ENCODE measurements around the gene RPGRIP1.
"Not testable (repeated sequence)": the region's sequence is repeated elsewhere in the genome, so short reads cannot be mapped to it uniquely, and the experiment has no call there.

The RPGRIP1 gene

DNA sequence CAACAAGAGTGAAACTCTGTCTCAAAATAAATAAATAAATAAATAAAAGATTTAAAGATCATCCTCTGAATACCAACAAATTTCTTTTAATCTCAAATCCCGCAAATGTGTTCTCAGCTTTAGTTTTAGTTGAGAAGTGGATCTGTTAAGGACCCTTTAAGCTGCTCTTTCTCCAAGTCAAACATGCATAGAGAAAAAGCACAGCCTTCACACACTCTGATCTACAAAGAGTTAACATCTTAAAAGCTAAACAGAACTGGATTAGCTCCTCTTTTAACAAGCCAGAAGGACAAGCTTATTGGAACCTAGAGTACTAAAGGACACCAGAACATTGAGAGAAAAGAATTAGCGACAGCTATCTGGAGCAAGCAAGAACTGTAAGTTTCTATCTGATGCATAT lies at the start of gene RPGRIP1:
Gene RPGRIP1 (plus strand): TSS at position 301 of the 400 bp plus-strand sequence. CDS start 7,894 bp downstream, outside the sequence.
- no peak for DNase-seq (ENCODE audit: low read depth)

DNA sequence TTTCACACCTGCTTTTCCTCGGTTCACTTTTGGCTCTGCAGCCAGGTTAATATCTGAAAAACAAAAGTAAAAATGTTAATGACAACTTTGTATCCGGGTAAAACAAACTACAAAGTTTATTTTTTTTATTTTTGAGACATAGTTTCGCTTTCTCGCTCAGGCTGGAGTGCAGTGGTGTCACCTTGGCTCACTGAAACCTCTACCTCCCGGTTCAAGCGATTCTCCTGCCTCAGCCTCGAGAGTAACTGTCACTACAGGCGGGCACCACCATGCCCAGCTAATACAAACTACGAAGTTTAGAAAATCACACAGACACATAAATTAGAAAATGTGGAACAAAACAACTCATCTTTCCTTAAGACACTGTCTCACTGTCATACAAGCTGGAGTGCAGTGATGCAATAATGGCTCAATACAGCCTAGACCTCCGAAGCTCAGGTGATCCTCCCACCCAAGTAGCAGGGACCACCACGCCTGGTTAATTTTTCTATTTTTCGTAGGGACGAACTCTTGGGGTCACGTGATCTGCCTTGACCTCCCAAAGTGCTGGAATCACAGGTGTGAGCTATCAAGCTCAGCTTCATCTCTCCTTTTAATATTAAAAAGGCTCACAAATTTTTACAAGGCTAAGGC lies 48.7 kb upstream of the RPGRIP1 start:
- DNase-seq (ENCODE audit: low read depth): no peak

GRCh38 chr14:21233457-21234076 lies 46.3 kb upstream of the RPGRIP1 start:
- DNase-seq (ENCODE audit: low read depth): no peak

DNA sequence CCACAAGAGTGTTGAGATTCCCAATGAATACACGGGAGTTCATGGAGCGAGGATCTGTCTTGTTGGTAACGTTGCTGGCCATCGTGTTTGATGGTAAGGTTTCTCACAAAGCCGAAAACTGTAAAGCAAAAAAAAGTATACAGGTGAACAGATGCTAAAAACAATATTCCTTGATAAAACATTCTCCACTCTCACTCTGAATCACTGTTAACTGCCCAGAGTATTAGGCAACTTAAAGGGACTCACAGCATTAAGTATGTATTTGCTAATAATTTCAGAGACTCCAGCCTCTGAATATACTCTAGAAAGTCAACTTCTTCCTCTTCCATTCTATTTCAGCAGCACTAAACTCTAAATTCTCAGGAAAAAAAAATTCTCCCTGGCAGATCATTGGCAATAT lies 45.8 kb upstream of the RPGRIP1 start:
- DNase-seq (ENCODE audit: low read depth): no peak

GRCh38 chr14:21236948-21237797 lies 42.7 kb upstream of the RPGRIP1 start:
- no peak for DNase-seq (ENCODE audit: low read depth)

GRCh38 chr14:21238823-21239518 lies 40.9 kb upstream of the RPGRIP1 start:
- DNase-seq (ENCODE audit: low read depth): no peak

GRCh38 chr14:21240417-21240816 lies 39.5 kb upstream of the RPGRIP1 start:
- DNase-seq (ENCODE audit: low read depth): no peak

DNA sequence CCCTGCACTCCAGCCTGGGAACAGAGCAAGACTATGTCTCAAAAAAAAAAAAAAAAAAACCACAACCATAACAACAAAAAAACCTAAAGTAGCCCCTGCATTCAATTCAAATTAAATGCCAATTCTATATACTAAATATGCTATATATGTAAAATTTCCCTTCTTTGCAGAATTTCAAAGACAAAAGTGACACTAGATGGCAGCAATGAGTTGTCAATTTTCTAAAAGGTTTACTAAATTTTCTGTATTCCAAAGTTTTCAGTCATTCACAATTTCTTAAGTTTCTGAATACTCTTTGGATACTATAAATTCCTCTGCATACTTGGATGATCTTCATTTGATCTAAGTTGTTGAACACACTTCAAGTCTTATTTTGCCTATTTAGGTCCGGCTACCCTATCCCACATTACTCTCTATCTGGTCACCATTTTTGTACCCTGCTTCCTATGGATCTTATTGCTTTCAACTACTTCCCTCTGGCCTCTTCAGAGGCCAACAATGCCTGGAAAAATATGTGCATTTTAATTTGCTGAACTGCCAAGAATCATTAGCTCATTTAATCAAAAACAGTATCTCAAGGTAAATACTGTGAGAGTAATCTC lies 38.6 kb upstream of the RPGRIP1 start:
- no peak for DNase-seq (ENCODE audit: low read depth)

DNA sequence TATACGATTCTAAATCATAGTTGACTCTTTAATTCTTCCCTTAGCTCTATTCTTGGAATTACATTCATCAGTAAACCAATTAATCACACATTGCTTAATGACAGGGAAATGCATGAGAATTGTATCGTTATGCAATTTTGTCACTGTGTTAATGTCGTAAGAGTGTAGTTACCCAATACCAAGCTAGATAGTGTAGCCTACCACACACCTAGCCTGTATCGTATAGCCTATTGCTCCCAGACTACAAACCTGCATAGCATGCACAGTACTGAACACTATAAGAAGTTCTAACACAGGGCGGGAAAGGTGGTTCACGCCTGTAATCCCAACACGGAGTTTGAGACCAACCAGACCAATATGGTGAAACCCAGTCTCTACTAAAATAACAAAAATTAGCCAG lies 35.3 kb upstream of the RPGRIP1 start:
- no peak for DNase-seq (ENCODE audit: low read depth)

DNA sequence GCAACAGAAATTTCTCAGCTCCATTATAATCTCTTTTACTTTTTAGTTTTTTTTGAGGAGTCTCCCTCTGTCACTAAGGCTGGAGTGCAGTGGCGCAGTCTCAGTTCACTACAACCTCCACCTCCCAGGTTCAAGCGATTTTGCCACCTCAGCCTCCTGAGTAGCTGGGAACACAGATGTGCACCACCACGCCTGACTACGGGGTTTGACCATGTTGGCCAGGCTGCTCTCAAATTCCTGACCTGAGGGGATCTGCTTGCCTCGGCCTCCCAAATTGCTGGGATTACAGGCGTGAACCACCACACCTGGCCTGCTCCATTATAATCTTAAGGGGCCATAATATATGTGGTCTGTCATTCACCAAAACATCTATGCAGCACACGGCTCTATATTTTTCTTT lies 34.1 kb upstream of the RPGRIP1 start:
- no peak for DNase-seq (ENCODE audit: low read depth)

DNA sequence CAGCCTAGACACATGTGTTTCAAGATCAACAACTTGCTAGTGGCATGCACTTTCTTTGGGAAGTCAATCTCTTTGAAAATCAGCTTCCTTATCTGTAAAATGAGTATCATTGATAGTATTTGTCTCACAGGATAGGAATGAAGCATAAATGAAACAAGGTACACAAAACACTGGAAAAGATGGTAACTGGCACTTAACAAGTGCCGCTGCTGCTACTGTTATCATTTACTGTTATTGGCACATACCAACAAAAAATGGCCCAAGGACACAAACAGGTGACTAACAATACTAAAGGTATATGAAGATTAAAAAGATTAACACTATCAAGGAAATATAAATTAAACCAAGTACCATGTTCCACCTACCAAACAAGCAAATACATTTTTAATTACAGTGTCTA lies 31.5 kb upstream of the RPGRIP1 start:
- DNase-seq (ENCODE audit: low read depth): no peak

- DNase-seq (ENCODE audit: low read depth): no peak
Observed at GRCh38 chr14:21248739-21249411, 31.0 kb upstream of the RPGRIP1 start.

DNA sequence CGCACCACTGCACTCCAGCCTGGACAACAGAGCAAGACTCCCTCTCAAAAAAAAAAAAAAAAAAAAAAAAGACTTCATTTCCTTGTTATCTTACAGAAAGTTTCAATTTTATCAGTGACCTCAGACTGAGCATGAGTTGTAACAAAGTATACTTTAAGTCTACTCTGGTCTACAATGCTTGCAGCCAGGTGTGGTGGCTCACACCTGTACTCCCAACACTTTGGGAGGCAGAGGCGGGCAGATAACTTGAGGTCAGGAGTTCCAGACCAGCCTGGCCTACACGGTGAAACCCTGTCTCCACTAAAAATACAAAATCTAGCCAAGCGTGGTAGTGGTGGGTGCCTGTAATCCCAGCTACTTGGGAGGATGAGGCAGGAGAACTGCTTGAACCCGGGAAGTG lies 28.7 kb upstream of the RPGRIP1 start:
- no peak for DNase-seq (ENCODE audit: low read depth)

DNA sequence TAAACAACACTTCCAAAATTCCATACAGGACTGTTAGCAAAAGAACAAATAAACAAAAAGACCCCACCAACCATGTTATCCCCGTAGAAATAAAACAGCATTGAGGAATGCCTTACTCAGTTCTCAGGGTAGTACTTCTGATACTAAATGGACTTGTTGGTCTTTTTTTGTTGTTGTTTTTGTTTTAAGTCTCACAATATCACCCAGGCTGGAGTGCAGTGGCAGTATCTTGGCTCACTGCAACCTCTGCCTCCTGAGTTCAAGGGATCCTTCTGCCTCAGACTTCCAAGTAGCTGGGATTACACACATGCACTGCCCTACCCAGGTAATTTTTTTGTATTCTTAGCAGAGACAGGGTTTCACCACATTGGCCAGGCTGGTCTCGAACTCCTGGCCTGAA lies 27.7 kb upstream of the RPGRIP1 start:
- DNase-seq (ENCODE audit: low read depth): no peak

GRCh38 chr14:21255385-21256101 lies 24.3 kb upstream of the RPGRIP1 start:
- no peak for DNase-seq (ENCODE audit: low read depth)

GRCh38 chr14:21256102-21256447 lies 23.8 kb upstream of the RPGRIP1 start:
- DNase-seq (ENCODE audit: low read depth): not testable (repeated sequence)

GRCh38 chr14:21256539-21257393 lies 23.1 kb upstream of the RPGRIP1 start:
- no peak for DNase-seq (ENCODE audit: low read depth)

- DNase-seq (ENCODE audit: low read depth): no peak
Observed at GRCh38 chr14:21257394-21257909, 22.4 kb upstream of the RPGRIP1 start.

DNA sequence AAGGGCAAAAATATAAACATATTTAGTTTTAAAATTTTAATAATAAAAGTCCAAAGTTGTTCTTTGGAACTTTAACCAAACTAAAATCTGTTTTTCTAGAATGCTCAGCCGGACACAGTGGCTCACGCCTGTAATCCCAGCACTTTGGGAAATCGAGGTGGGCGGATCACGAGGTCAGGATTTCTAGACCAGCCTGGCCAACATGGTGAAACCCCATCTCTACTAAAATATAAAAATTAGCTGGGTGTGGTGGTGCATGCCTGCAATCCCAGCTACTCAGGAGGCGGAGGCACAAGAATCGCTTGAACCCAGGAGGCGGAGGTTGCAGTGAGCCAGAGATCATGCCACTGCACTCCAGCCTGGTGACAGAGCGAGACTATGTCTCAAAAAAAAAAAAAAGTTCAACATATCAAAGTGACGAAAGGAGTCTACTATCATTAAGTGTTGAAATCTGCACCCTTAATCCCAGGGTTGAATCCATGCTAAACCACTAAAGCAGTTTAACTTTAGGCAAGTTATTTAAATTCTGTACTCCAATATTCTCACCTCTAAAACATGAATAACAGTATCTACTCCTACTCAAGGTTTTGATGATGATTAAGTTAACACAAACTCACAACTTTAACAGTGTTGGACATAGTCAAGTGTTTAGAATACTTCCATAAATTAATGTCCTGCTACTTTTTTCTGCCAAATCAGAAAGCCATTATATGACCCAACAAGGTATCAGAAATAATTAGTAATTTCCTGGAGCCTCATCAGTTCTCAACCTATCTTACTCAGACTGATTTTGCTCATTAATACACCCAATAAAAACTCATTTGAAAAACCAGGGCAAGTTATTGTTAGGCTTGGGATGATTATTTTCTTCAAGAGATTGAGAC lies 21.6 kb upstream of the RPGRIP1 start:
- no peak for DNase-seq (ENCODE audit: low read depth)
